Lower leg skin (tissue), 3 donors: ENCODE measurements around the gene IYD.

Experiments
- POLR2A ChIP-seq, 2 donors: fragments of 450-650 bp; IDR thresholded peaks; one replicate each; pipeline ENCODE4 v1.6.1; 2016 to 2017; ENCODE audit warnings: antibody characterized with exemption in 2 of 2, mild to moderate bottlenecking in 1 of 2, moderate library complexity in 1 of 2
- TF ChIP-seq, protein P1 (sequence below), 3 donors: fragments of 450-650 bp; IDR thresholded peaks; one replicate each; pipeline ENCODE4 v1.5.1; 2016; ENCODE audit warnings: antibody characterized with exemption in 3 of 3, mild to moderate bottlenecking in 3 of 3, moderate library complexity in 2 of 3

GRCh38 chr6:150336708-150337107 lies 32.1 kb upstream of the IYD start:
- TF ChIP-seq, protein P1, sequence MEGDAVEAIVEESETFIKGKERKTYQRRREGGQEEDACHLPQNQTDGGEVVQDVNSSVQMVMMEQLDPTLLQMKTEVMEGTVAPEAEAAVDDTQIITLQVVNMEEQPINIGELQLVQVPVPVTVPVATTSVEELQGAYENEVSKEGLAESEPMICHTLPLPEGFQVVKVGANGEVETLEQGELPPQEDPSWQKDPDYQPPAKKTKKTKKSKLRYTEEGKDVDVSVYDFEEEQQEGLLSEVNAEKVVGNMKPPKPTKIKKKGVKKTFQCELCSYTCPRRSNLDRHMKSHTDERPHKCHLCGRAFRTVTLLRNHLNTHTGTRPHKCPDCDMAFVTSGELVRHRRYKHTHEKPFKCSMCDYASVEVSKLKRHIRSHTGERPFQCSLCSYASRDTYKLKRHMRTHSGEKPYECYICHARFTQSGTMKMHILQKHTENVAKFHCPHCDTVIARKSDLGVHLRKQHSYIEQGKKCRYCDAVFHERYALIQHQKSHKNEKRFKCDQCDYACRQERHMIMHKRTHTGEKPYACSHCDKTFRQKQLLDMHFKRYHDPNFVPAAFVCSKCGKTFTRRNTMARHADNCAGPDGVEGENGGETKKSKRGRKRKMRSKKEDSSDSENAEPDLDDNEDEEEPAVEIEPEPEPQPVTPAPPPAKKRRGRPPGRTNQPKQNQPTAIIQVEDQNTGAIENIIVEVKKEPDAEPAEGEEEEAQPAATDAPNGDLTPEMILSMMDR (IDR thresholded peaks at IDR 0.05) = no peak
- no peak for TF ChIP-seq POLR2A (IDR thresholded peaks at IDR 0.05)
